GM19438 (cell line): ENCODE results near the gene HPGD.
A peak's percentile ranks its signal among the peaks of the same experiment; 100 is the strongest.

Source experiments
- ATAC-seq: cut with Tn5 transposase; IDR thresholded peaks from one replicate; pipeline ENCODE4 v1.9.1; 2021; ENCODE audit warnings: low read depth; ENCODE audit not compliant: unreplicated experiment

Gene HPGD

GRCh38 chr4:174522183-174523024 is at the start of gene HPGD:
Gene HPGD (minus strand): TSS chr4:174522488. CDS start chr4:174522451, 37 bp downstream.
- ATAC-seq: peak; percentile 71

- no peak for ATAC-seq
Observed at GRCh38 chr4:174564529-174564928, 42.2 kb upstream of the HPGD start.

DNA sequence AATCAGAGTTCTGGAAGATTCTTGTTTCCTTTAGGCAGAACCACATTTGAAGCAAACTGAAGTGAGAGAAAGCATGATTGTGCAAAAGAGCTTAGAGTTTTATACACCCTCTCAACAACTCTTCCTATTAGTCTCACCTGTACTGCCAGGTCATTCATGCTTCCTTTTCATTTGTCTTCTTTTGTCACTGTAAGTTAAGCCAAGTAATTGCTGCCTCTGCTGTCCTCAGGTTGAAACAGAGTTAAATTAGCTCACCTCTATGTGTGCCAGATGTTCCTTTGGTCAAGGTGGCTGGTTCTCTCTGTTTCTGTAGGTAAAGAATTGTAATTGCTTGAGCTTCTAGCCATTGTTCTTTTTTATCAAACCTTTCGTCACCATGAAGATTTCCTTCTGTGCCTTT is 41.1 kb upstream of the HPGD start:
- ATAC-seq: no peak

GRCh38 chr4:174561560-174561959 is 39.3 kb upstream of the HPGD start:
- no peak for ATAC-seq

DNA sequence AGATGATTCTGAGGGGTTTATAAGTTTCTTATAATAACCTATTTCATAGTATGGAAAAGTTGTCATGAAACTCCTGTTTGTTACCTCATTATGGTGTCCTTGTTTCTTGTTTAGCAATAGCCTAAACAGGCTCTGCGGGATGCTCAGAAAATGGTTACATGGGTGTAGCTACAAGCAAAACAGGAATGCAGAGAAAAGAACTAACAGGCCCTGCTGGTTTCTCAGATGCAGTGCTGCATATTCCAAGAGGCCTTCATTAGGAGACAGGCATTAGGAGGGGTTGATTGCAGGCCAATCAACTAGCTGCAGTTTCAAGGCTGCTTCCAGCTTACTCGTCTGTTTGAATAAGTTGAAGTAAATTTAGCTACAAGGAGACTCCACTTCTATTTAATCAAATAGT is 37.6 kb upstream of the HPGD start:
- ATAC-seq: no peak

DNA sequence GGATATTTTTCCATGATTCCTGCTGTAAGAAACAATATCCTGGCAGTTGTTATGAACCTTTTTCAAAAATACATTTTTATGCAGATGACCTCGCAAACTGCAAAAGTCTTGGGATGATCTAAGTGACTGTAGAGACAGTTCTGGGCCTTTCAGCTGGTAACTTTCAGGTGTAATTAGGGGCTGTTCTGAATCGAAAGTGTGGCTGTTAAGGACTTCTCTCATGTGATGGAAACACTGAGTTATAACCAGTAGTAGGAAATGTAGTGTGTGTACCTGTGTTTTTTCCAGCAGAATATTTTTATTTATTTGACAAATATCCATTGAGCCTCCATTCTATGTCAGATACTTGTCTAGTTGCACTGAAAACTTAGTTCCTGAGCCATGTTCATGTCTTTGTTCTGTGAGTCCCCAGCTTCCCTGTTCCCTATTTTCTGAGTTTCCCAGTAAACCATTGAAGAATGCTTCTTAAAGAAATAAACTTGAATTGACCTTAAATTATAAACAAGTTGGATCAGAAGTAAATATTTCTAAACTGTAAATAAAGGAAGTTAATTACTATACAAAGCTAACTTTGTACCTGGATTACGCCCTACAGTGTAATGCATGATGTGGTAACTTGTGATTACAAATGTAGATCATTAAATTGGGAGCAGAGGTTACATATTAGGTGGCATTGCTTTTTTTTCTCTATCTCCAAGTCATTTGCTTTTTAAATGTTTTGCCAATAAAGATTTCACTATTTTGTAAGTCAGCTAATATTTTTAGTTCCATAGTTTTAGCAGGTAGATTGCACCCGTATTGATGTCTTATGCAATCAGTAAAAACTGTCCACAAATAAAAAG is 33.7 kb upstream of the HPGD start:
- ATAC-seq: no peak

DNA sequence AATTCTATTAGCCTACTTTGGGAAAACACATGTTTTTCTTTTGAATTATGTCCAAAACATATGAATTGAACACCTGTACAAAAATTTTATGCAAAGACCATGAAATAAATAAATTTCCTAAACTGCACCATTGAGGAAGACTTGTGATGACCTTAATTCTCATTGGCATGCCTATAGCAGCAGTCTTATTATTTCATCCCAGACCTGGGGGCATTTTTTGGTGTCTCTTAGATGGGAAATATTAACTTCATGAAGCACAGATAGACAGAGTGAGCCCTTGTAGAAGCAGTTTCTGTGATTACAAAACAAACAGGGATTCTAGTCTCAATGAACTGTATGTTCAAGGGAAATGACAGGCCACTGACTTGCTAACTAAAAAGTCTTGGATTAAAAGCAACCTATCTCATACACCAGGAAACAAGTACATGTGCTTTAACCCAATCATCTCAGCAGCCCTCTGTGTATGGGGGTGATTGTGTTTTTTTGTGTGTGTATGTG is 32.0 kb upstream of the HPGD start:
- no peak for ATAC-seq

GRCh38 chr4:174553828-174554227 is 31.5 kb upstream of the HPGD start:
- ATAC-seq: no peak

- no peak for ATAC-seq
Observed at GRCh38 chr4:174553031-174553430, 30.7 kb upstream of the HPGD start.

DNA sequence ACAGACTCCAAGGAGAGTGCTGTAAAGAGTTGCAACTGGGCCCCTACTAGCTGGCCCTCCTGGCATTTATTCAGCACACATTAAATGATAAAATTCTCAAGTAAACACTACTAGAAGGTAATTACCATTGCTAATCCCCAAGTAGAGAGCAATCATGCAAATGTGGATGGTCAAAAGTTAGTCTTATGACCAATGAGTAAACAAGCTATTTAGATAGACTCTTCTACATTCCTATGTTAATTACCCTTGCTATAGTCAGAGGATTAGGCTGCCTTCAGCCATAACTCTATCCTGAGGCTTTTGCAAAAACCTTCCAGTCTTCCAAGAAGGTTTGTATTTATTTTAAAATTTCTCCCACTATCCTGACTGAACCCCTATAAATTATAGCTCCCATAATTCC is 28.3 kb upstream of the HPGD start:
- no peak for ATAC-seq

GRCh38 chr4:174549721-174550120 is 27.4 kb upstream of the HPGD start:
- ATAC-seq: no peak

- no peak for ATAC-seq
Observed at GRCh38 chr4:174545268-174545667, 23.0 kb upstream of the HPGD start.

- ATAC-seq: no peak
Observed at GRCh38 chr4:174544496-174544895, 22.2 kb upstream of the HPGD start.

GRCh38 chr4:174540175-174540574 is 17.9 kb upstream of the HPGD start:
- ATAC-seq: no peak

GRCh38 chr4:174539571-174539970 is 17.3 kb upstream of the HPGD start:
- ATAC-seq: no peak

GRCh38 chr4:174538876-174539250 is 16.6 kb upstream of the HPGD start:
- no peak for ATAC-seq

DNA sequence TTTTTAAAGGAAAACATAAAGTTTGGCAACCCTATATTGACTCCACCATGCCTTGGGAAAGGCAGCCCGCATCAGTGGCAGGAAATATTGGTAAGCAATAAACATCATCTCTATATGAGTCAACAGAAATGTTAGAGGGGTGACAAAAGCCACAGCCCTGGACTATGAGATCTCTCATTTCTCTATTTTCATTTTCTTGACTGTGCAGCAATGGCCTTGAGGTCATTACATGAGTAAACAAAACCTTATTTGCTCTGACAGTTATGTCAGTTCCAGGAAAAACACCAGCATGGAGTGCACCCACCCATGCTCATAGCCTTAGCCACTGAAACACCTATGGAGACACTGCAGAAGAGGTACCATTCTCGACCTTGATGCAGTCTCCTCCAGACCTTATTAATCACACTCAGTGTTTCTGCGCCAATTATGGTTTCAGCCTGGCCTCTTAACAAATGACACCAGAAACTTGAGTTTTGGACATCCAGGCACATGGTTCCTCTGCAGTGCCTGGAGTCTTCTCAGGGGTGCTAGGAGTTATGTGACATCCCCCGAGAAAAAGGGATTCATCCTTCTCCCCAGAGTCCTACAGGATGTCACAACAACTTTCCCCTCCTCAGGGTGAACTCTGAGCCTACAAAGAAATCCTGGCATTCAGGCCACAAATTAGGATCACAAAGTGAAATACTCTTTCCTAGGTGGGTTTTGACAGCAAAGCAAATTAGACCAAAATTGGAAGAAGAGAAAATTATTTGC is 16.0 kb upstream of the HPGD start:
- ATAC-seq: peak; percentile 97

GRCh38 chr4:174537634-174538033 is 15.3 kb upstream of the HPGD start:
- peak; percentile 21 for ATAC-seq

DNA sequence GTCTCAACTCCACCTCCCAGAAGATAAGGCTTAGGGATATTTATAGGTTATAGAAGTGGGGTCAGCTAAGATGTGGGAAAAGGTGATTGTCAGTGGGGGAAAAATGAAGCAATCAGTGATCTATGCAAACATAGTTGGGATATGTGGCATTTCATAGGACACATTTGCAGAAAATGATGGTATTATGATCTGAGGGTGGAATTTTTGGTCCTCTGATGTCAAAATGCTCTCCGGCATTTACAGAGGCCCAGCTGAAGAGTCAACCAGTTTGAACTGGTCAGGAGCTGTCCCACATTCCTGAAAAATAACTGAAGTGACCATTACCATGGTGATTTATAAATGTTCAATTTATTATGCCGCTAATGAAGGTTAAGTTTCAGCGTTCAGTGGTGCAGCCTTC is 12.2 kb upstream of the HPGD start:
- no peak for ATAC-seq

DNA sequence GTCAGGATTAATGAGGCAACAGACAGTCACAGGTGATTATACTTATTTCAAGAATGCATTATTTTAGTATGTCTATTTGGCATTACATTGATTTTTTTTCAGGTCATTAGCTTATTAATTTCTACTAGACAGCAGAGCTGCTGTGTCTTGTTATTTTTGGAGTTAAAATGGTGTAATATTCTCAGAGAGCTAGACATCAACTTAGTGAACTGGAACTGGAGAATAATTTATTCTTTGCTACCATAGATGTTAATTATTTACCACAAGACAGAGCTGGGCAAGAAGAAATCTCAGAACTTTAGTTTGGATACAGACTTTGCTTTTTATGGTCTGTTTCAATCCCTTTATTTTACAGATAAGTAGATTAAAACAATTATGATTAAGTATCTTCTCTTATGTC is 10.2 kb upstream of the HPGD start:
- no peak for ATAC-seq

- no peak for ATAC-seq
Observed at GRCh38 chr4:174531486-174531885, 9.2 kb upstream of the HPGD start.
